ENCODE data around the gene GDF15. TPM values are rescaled to one million over a fixed set of nuclear protein-coding genes. Genes with fewer than 3 reads are reported as not detected.

The GDF15 gene
- total and polyA plus RNA-seq, 2 experiments from 2014 or later, result 12.6 to 19.8 TPM

DNA sequence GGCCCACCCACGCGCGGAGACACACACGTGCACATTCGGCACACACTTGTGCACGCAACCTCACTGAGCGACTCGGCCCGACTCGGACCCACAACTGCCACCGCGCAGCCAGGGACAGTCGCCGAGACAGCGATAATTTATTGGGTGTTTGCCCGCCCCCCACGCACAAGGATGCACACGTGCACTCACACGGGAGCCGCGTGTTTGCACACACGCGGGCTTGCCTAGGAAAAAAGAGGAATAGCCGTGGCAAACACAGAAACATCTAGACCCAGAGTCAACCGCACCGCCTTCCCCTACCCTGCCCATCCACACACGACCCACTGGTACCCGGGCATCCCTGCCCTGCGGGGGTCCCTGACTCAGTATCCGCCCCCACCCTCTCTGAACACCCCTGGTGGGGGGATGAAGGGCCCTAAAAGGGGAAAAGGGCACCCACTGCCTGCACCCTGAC, 32.1 kb downstream of the GDF15 start:
- no peaks in the 10 kb centered on the region for H3K79me2 ChIP-seq (replicated peaks; ENCODE audit: insufficient read depth)
- H2AFZ ChIP-seq, result no peak overlapping the region
- no peak for DNase-seq (ENCODE audit: low spot score)
- peak overlapping the region; percentile 97 for H3K4me2 ChIP-seq
- H3K4me1 ChIP-seq (ENCODE audit: insufficient read depth), result peaks cover 8% of the 10 kb centered on the region
- ATAC-seq, result no peak
- TF ChIP-seq, protein P1, sequence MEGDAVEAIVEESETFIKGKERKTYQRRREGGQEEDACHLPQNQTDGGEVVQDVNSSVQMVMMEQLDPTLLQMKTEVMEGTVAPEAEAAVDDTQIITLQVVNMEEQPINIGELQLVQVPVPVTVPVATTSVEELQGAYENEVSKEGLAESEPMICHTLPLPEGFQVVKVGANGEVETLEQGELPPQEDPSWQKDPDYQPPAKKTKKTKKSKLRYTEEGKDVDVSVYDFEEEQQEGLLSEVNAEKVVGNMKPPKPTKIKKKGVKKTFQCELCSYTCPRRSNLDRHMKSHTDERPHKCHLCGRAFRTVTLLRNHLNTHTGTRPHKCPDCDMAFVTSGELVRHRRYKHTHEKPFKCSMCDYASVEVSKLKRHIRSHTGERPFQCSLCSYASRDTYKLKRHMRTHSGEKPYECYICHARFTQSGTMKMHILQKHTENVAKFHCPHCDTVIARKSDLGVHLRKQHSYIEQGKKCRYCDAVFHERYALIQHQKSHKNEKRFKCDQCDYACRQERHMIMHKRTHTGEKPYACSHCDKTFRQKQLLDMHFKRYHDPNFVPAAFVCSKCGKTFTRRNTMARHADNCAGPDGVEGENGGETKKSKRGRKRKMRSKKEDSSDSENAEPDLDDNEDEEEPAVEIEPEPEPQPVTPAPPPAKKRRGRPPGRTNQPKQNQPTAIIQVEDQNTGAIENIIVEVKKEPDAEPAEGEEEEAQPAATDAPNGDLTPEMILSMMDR (conservative IDR thresholded peaks at IDR 0.05; ENCODE audit: low read depth in 2 of 2), result no peak
- TF ChIP-seq ZNF331 (CRISPR knock-in tag; IDR thresholded peaks at IDR 0.05; ENCODE audit: low read depth) (no peak), EZH2phosphoT487 (IDR thresholded peaks at IDR 0.05; ENCODE audit: unreplicated experiment) (no peak), EZH2 (IDR thresholded peaks at IDR 0.05; ENCODE audit: low read depth, unreplicated experiment) (no peak), JUNB (IDR thresholded peaks at IDR 0.05; ENCODE audit: unreplicated experiment) (no peak), STAT1 (IDR thresholded peaks at IDR 0.05; ENCODE audit: unreplicated experiment) (no peak), ZNF114 (CRISPR knock-in tag; IDR thresholded peaks at IDR 0.05) (no peak), NANOG (IDR thresholded peaks at IDR 0.05; ENCODE audit: borderline replicate concordance) (no peak), POLR2AphosphoS5 (IDR thresholded peaks at IDR 0.05; ENCODE audit: low read depth) (no peak), CREB1 (CRISPR knock-in tag; IDR thresholded peaks at IDR 0.05; ENCODE audit: low read depth) (no peak)
- TF ChIP-seq, protein P2, sequence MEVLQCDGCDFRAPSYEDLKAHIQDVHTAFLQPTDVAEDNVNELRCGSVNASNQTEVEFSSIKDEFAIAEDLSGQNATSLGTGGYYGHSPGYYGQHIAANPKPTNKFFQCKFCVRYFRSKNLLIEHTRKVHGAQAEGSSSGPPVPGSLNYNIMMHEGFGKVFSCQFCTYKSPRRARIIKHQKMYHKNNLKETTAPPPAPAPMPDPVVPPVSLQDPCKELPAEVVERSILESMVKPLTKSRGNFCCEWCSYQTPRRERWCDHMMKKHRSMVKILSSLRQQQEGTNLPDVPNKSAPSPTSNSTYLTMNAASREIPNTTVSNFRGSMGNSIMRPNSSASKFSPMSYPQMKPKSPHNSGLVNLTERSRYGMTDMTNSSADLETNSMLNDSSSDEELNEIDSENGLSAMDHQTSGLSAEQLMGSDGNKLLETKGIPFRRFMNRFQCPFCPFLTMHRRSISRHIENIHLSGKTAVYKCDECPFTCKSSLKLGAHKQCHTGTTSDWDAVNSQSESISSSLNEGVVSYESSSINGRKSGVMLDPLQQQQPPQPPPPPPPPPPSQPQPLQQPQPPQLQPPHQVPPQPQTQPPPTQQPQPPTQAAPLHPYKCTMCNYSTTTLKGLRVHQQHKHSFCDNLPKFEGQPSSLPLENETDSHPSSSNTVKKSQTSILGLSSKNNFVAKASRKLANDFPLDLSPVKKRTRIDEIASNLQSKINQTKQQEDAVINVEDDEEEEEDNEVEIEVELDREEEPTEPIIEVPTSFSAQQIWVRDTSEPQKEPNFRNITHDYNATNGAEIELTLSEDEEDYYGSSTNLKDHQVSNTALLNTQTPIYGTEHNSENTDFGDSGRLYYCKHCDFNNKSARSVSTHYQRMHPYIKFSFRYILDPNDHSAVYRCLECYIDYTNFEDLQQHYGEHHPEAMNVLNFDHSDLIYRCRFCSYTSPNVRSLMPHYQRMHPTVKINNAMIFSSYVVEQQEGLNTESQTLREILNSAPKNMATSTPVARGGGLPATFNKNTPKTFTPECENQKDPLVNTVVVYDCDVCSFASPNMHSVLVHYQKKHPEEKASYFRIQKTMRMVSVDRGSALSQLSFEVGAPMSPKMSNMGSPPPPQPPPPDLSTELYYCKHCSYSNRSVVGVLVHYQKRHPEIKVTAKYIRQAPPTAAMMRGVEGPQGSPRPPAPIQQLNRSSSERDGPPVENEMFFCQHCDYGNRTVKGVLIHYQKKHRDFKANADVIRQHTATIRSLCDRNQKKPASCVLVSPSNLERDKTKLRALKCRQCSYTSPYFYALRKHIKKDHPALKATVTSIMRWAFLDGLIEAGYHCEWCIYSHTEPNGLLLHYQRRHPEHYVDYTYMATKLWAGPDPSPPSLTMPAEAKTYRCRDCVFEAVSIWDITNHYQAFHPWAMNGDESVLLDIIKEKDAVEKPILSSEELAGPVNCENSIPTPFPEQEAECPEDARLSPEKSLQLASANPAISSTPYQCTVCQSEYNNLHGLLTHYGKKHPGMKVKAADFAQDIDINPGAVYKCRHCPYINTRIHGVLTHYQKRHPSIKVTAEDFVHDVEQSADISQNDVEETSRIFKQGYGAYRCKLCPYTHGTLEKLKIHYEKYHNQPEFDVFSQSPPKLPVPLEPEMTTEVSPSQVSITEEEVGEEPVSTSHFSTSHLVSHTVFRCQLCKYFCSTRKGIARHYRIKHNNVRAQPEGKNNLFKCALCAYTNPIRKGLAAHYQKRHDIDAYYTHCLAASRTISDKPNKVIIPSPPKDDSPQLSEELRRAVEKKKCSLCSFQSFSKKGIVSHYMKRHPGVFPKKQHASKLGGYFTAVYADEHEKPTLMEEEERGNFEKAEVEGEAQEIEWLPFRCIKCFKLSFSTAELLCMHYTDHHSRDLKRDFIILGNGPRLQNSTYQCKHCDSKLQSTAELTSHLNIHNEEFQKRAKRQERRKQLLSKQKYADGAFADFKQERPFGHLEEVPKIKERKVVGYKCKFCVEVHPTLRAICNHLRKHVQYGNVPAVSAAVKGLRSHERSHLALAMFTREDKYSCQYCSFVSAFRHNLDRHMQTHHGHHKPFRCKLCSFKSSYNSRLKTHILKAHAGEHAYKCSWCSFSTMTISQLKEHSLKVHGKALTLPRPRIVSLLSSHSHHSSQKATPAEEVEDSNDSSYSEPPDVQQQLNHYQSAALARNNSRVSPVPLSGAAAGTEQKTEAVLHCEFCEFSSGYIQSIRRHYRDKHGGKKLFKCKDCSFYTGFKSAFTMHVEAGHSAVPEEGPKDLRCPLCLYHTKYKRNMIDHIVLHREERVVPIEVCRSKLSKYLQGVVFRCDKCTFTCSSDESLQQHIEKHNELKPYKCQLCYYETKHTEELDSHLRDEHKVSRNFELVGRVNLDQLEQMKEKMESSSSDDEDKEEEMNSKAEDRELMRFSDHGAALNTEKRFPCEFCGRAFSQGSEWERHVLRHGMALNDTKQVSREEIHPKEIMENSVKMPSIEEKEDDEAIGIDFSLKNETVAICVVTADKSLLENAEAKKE (CRISPR knock-in tag; IDR thresholded peaks at IDR 0.05), result no peak
- TF ChIP-seq, protein P3, sequence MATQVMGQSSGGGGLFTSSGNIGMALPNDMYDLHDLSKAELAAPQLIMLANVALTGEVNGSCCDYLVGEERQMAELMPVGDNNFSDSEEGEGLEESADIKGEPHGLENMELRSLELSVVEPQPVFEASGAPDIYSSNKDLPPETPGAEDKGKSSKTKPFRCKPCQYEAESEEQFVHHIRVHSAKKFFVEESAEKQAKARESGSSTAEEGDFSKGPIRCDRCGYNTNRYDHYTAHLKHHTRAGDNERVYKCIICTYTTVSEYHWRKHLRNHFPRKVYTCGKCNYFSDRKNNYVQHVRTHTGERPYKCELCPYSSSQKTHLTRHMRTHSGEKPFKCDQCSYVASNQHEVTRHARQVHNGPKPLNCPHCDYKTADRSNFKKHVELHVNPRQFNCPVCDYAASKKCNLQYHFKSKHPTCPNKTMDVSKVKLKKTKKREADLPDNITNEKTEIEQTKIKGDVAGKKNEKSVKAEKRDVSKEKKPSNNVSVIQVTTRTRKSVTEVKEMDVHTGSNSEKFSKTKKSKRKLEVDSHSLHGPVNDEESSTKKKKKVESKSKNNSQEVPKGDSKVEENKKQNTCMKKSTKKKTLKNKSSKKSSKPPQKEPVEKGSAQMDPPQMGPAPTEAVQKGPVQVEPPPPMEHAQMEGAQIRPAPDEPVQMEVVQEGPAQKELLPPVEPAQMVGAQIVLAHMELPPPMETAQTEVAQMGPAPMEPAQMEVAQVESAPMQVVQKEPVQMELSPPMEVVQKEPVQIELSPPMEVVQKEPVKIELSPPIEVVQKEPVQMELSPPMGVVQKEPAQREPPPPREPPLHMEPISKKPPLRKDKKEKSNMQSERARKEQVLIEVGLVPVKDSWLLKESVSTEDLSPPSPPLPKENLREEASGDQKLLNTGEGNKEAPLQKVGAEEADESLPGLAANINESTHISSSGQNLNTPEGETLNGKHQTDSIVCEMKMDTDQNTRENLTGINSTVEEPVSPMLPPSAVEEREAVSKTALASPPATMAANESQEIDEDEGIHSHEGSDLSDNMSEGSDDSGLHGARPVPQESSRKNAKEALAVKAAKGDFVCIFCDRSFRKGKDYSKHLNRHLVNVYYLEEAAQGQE (IDR thresholded peaks at IDR 0.05; ENCODE audit: unreplicated experiment), result no peak
- TF ChIP-seq, protein P4, sequence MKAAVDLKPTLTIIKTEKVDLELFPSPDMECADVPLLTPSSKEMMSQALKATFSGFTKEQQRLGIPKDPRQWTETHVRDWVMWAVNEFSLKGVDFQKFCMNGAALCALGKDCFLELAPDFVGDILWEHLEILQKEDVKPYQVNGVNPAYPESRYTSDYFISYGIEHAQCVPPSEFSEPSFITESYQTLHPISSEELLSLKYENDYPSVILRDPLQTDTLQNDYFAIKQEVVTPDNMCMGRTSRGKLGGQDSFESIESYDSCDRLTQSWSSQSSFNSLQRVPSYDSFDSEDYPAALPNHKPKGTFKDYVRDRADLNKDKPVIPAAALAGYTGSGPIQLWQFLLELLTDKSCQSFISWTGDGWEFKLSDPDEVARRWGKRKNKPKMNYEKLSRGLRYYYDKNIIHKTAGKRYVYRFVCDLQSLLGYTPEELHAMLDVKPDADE (IDR thresholded peaks at IDR 0.05), result no peak
- Mint-ChIP-seq H3K36me3 (ENCODE audit: low read depth) (no peaks in the 10 kb centered on the region), H3K27ac (no peak overlapping the region), H3K27me3 (ENCODE audit: insufficient read depth, low read depth, poor library complexity) (peaks cover 50% of the 10 kb centered on the region), H3K4me1 (peaks cover 36% of the 10 kb centered on the region), H3K4me3 (peak overlapping the region; percentile 68), H3K9me3 (no peaks in the 10 kb centered on the region)
- no peaks in the 10 kb centered on the region; the same call in 1 of the 2 replicates for H4K20me1 ChIP-seq (replicated peaks; ENCODE audit: insufficient read depth)
- H3K27ac ChIP-seq (ENCODE audit: low read depth), result no peak overlapping the region
- H3K4me3 ChIP-seq, result peak overlapping the region; percentile 73
- H3K27me3 ChIP-seq (ENCODE audit: insufficient read depth), result peaks cover 39% of the 10 kb centered on the region
- H3K36me3 ChIP-seq (ENCODE audit: insufficient read depth), result no peaks in the 10 kb centered on the region
- H3K9me2 ChIP-seq (ENCODE audit: insufficient read depth), result no peaks in the 10 kb centered on the region
- peaks cover 24% of the 10 kb centered on the region for H3F3A ChIP-seq (replicated peaks; ENCODE audit: low read depth)

Measured in GM23338 (cell line).